Right lobe of liver (tissue), 6 donors: ENCODE measurements around the gene ADCY9. TPM values are rescaled to one million over a fixed set of nuclear protein-coding genes. Genes with fewer than 3 reads are reported as not detected.

Experiments
- ATAC-seq, 4 donors: fragments of 200-7000 bp; cut with Tn5 transposase; one replicate each; pipeline ENCODE4 v1.9.1; 2020; ENCODE audit warnings: mild to moderate bottlenecking in 4 of 4, moderate library complexity in 4 of 4
- DNase-seq, 3 donors: peaks; one replicate each; pipeline ENCODE4 v3.0.0-alpha.2; 2020
- H3K27ac ChIP-seq, 3 donors: fragments of 200-600 bp; one replicate each; pipeline ENCODE4 v1.8.0; 2022
- H3K27me3 ChIP-seq, 2 donors: fragments of 200-600 bp; one replicate each; pipeline ENCODE4 v1.8.0; 2022
- H3K36me3 ChIP-seq, 4 donors: fragments of 200-600 bp; sonication (generic) in 1 of 4; one replicate each; pipeline versions ENCODE4 v1.5.1 to v1.8.0; 2017 to 2022; ENCODE audit warnings: control low read depth in 1 of 4
- H3K4me1 ChIP-seq, 4 donors: fragments of 200-600 bp; sonication (generic) in 1 of 4; one replicate each; pipeline versions ENCODE4 v1.5.1 to v1.8.0; 2017 to 2022; ENCODE audit warnings: control low read depth in 1 of 4
- H3K4me3 ChIP-seq, 3 donors: fragments of 200-600 bp; one replicate each; pipeline ENCODE4 v1.8.0; 2022
- H3K9me3 ChIP-seq, 4 donors: fragments of 200-600 bp; sonication (generic) in 1 of 4; one replicate each; pipeline versions ENCODE4 v1.5.1 to v1.8.0; 2017 to 2022; ENCODE audit warnings: control low read depth in 1 of 4
- CTCF ChIP-seq, 4 donors: fragments of 200-600 bp in 3 of 4; fragments of 450-650 bp in 1 of 4; IDR thresholded peaks; one replicate each; pipeline versions ENCODE4 v1.5.1 to v1.8.0; 2016 to 2022; ENCODE audit warnings: antibody characterized with exemption in 4 of 4, mild to moderate bottlenecking in 2 of 4
- POLR2A ChIP-seq: fragments of 450-650 bp; IDR thresholded peaks from one replicate; pipeline ENCODE4 v1.6.1; 2017; ENCODE audit warnings: antibody characterized with exemption, mild to moderate bottlenecking
- WGBS: methylation state at CpG from one replicate; pipeline ENCODE4 v1.1.6; 2018; ENCODE audit warnings: low coverage, low lambda C conversion rate; ENCODE audit not compliant: insufficient coverage; ENCODE audit errors: missing lambda C conversion rate; 5-methylcytosine and 5-hydroxymethylcytosine counted together
- intact Hi-C, 2 donors: fragments of 100-400 bp; cut with DNase I; formaldehyde crosslinking; loops; one replicate each; pipeline versions ENCODE4 v1.11.2 to v1.14.1; 2022
- total RNA-seq, 6 experiments: library from RNA; depleted of rRNA in 2 of 6; stranded (reverse); fragments of >200 nt in 2 of 6; fragmentation: NEBNext Ultra II Directional in 3 of 6; extraction: Animal tissue kit (Norgen Biotek cat#: 25700) in 3 of 6; gene quantifications; one replicate each; pipeline versions ENCODE4 v1.1.0 to v1.2.4, GENCODE V29; 2016 to 2023
- donor health status: DM: no; HTN: yes; CAD: no.
- donor health status: DM: no; HTN: no; CAD: no.
- donor health status: DM: no; HTN: no; CAD: no.
- donor health status: DM: no; HTN: yes; CAD: no.
- donor health status: DM: no; HTN: yes; CAD: no.

ADCY9 gene
- total RNA-seq, 6 experiments from 2014 or later = 17.3 to 41.5 (median 25.6) TPM

GRCh38 chr16:4136229-4136813 is 20.1 kb upstream of the ADCY9 start:
- intact Hi-C loops = no loop called here

GRCh38 chr16:4135537-4135936 is 19.3 kb upstream of the ADCY9 start:
- Histone ChIP-seq H3K27ac (no peak overlapping the region), H3K27me3 (no peaks in the 10 kb centered on the region), H3K9me3 (no peaks in the 10 kb centered on the region), H3K4me1 (no peaks in the 10 kb centered on the region), H3K4me3 (no peak overlapping the region), H3K36me3 (no peaks in the 10 kb centered on the region)
- ATAC-seq (no peak), DNase-seq (no peak)
- 75% methylated on average over 1 of the region's 1 CpG for WGBS
- no peak for TF ChIP-seq CTCF (IDR thresholded peaks at IDR 0.05)
- TF ChIP-seq POLR2A = no peak
- intact Hi-C loops = no loop called here

More at GRCh38 chr16:4136229-4136813, 20.1 kb upstream of the ADCY9 start:
- no peaks in the 10 kb centered on the region for H3K36me3 ChIP-seq
- DNase-seq (no peak), ATAC-seq (no peak)
- TF ChIP-seq CTCF (IDR thresholded peaks at IDR 0.05) (no peak), POLR2A (no peak)
- no peak overlapping the region for H3K27ac ChIP-seq
- no peaks in the 10 kb centered on the region for H3K4me1 ChIP-seq
- no peaks in the 10 kb centered on the region for H3K9me3 ChIP-seq
- no peak overlapping the region for H3K4me3 ChIP-seq
- no peaks in the 10 kb centered on the region for H3K27me3 ChIP-seq
- WGBS = no CpG with 5 or more reads among the region's 9 CpGs

- H3K9me3 ChIP-seq = no peaks in the 10 kb centered on the region
- DNase-seq (no peak), ATAC-seq (no peak)
- WGBS = 83% methylated on average over 4 of the region's 10 CpGs
- H3K36me3 ChIP-seq = no peaks in the 10 kb centered on the region
- H3K27me3 ChIP-seq = no peaks in the 10 kb centered on the region
- intact Hi-C loops = no loop called here
- H3K4me3 ChIP-seq = no peak overlapping the region
- no peaks in the 10 kb centered on the region for H3K4me1 ChIP-seq
- H3K27ac ChIP-seq = no peak overlapping the region
- TF ChIP-seq POLR2A (no peak), CTCF (IDR thresholded peaks at IDR 0.05) (no peak)
Observed at GRCh38 chr16:4133897-4134372, 17.7 kb upstream of the ADCY9 start.

- Histone ChIP-seq H3K36me3 (no peaks in the 10 kb centered on the region), H3K4me3 (no peak overlapping the region), H3K4me1 (no peaks in the 10 kb centered on the region), H3K9me3 (no peaks in the 10 kb centered on the region), H3K27me3 (no peaks in the 10 kb centered on the region), H3K27ac (no peak overlapping the region)
- 59% methylated on average over 11 of the region's 13 CpGs for WGBS
- TF ChIP-seq CTCF (IDR thresholded peaks at IDR 0.05) (no peak), POLR2A (no peak)
- no peak for DNase-seq
- no peak for ATAC-seq
- intact Hi-C loops = no loop called here
Observed at GRCh38 chr16:4131621-4132020, 15.4 kb upstream of the ADCY9 start.
